Measurements from ENCODE around the gene ITPR1.

ITPR1 gene

GRCh38 chr3:4716706-4717362 lies 223.7 kb downstream of the ITPR1 start:
- TF ChIP-seq MYC (IDR thresholded peaks at IDR 0.05; ENCODE audit: low read depth, low read length) (no peak), CTCF (IDR thresholded peaks at IDR 0.05; ENCODE audit: low read depth, low read length) (no peak), MAX (IDR thresholded peaks at IDR 0.05; ENCODE audit: low read depth, low read length) (no peak), POLR2A (IDR thresholded peaks at IDR 0.05; ENCODE audit: extremely low read depth, insufficient read length) (no peak)
- H3K4me3 ChIP-seq (ENCODE audit: low read depth, low read length) = no peak overlapping the region
- no peak for DNase-seq (ENCODE audit: low read depth)

- no peak for DNase-seq (ENCODE audit: low read depth)
- TF ChIP-seq MYC (IDR thresholded peaks at IDR 0.05; ENCODE audit: low read depth, low read length) (no peak), POLR2A (IDR thresholded peaks at IDR 0.05; ENCODE audit: extremely low read depth, insufficient read length) (no peak), MAX (IDR thresholded peaks at IDR 0.05; ENCODE audit: low read depth, low read length) (no peak), CTCF (IDR thresholded peaks at IDR 0.05; ENCODE audit: low read depth, low read length) (no peak)
- no peak overlapping the region for H3K4me3 ChIP-seq (ENCODE audit: low read depth, low read length)
These were observed 224.2 kb downstream of the ITPR1 start for GRCh38 chr3:4717363-4717740.

GRCh38 chr3:4718179-4718736 lies 225.1 kb downstream of the ITPR1 start:
- no peak for DNase-seq (ENCODE audit: low read depth)
- H3K4me3 ChIP-seq (ENCODE audit: low read depth, low read length) = no peak overlapping the region
- TF ChIP-seq MAX (IDR thresholded peaks at IDR 0.05; ENCODE audit: low read depth, low read length) = no peak

- no peak for TF ChIP-seq MAX (IDR thresholded peaks at IDR 0.05; ENCODE audit: low read depth, low read length)
- no peak for TF ChIP-seq CTCF (IDR thresholded peaks at IDR 0.05; ENCODE audit: low read depth, low read length)
- TF ChIP-seq POLR2A (IDR thresholded peaks at IDR 0.05; ENCODE audit: extremely low read depth, insufficient read length) = no peak
- TF ChIP-seq MYC (IDR thresholded peaks at IDR 0.05; ENCODE audit: low read depth, low read length) = no peak
- H3K4me3 ChIP-seq (ENCODE audit: low read depth, low read length) = no peak overlapping the region
- no peak for DNase-seq (ENCODE audit: low read depth)
These were observed 225.9 kb downstream of the ITPR1 start for GRCh38 chr3:4719046-4719501.

- DNase-seq (ENCODE audit: low read depth) = peak; percentile 65
- TF ChIP-seq POLR2A (IDR thresholded peaks at IDR 0.05; ENCODE audit: extremely low read depth, insufficient read length) (no peak), MAX (IDR thresholded peaks at IDR 0.05; ENCODE audit: low read depth, low read length) (no peak), CTCF (IDR thresholded peaks at IDR 0.05; ENCODE audit: low read depth, low read length) (peak; percentile 32), MYC (IDR thresholded peaks at IDR 0.05; ENCODE audit: low read depth, low read length) (no peak)
- no peak overlapping the region for H3K4me3 ChIP-seq (ENCODE audit: low read depth, low read length)
These were observed 227.3 kb downstream of the ITPR1 start for GRCh38 chr3:4720316-4721075.

- no peak overlapping the region for H3K4me3 ChIP-seq (ENCODE audit: low read depth, low read length)
- no peak for DNase-seq (ENCODE audit: low read depth)
- TF ChIP-seq CTCF (IDR thresholded peaks at IDR 0.05; ENCODE audit: low read depth, low read length) (no peak), POLR2A (IDR thresholded peaks at IDR 0.05; ENCODE audit: extremely low read depth, insufficient read length) (no peak), MAX (IDR thresholded peaks at IDR 0.05; ENCODE audit: low read depth, low read length) (no peak), MYC (IDR thresholded peaks at IDR 0.05; ENCODE audit: low read depth, low read length) (no peak)
These were observed 228.4 kb downstream of the ITPR1 start for GRCh38 chr3:4721511-4721911.

Measured in NB4 (cell line).